Measurements from ENCODE around the gene HIGD1A. TPM values are rescaled to one million over a fixed set of nuclear protein-coding genes. Genes with fewer than 3 reads are reported as not detected.

HIGD1A gene
- total and polyA plus RNA-seq, 2 experiments from 2014 or later: 102 to 144 TPM

DNA sequence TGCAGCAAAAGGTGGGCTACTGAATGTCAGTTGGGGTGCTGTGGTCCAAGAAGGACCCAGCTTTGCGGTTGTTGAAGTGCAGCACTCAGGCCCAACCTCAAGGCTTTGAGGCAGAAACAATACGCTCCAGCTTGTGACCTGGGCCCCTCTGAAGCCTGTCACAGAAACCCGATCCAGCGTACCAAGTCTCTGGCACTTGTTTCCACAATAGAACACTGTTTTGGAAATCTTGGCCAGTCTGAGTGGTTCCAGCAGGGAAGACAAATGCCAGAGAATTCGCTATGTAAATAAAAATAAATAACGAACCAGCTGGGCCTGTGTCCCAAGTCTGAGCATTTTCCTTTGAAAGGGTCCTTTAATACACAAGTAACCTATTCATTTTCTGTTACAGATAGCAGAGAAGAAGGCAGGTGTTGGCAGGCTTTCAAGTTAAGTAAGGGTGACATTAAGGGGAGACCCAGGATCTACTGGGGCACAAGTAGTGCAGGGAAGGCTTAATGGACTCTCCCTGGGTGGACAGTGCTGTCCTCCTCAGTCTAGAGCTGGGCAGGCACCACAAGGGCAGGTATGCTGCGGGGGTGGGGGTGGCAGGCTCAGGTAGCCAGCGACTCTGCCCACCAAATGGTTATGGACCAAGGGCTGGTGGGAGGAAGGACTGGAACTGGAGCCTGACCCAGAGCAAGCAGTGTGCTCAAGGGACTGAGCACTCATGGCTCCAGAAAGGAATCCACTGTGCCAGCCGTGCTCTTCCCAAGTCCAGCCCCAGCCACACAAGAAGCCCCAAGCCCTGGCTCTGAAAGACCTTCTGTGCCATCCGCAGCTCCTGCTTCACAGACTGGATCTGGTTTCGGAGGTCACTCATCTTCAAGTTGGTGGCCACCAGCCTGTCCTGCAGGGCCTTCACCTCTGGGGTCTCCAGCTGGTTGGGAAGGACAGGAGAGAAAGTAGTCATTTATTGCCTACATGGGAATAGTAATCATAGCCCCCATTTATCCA, 57.5 kb downstream of the HIGD1A start:
- H3K4me3 ChIP-seq: no peak overlapping the region
- no peaks in the 10 kb centered on the region for H3K9me2 ChIP-seq (ENCODE audit: insufficient read depth)
- ATAC-seq (no peak), DNase-seq (ENCODE audit: low spot score) (no peak)
- Mint-ChIP-seq H3K4me1 (peaks cover 23% of the 10 kb centered on the region), H3K9me3 (no peaks in the 10 kb centered on the region), H3K36me3 (ENCODE audit: low read depth) (no peaks in the 10 kb centered on the region), H3K27me3 (ENCODE audit: insufficient read depth, low read depth, poor library complexity) (peaks cover 8% of the 10 kb centered on the region), H3K27ac (no peak overlapping the region), H3K4me3 (no peak overlapping the region)
- TF ChIP-seq EZH2 (IDR thresholded peaks at IDR 0.05; ENCODE audit: low read depth, unreplicated experiment): no peak
- TF ChIP-seq, protein P1, sequence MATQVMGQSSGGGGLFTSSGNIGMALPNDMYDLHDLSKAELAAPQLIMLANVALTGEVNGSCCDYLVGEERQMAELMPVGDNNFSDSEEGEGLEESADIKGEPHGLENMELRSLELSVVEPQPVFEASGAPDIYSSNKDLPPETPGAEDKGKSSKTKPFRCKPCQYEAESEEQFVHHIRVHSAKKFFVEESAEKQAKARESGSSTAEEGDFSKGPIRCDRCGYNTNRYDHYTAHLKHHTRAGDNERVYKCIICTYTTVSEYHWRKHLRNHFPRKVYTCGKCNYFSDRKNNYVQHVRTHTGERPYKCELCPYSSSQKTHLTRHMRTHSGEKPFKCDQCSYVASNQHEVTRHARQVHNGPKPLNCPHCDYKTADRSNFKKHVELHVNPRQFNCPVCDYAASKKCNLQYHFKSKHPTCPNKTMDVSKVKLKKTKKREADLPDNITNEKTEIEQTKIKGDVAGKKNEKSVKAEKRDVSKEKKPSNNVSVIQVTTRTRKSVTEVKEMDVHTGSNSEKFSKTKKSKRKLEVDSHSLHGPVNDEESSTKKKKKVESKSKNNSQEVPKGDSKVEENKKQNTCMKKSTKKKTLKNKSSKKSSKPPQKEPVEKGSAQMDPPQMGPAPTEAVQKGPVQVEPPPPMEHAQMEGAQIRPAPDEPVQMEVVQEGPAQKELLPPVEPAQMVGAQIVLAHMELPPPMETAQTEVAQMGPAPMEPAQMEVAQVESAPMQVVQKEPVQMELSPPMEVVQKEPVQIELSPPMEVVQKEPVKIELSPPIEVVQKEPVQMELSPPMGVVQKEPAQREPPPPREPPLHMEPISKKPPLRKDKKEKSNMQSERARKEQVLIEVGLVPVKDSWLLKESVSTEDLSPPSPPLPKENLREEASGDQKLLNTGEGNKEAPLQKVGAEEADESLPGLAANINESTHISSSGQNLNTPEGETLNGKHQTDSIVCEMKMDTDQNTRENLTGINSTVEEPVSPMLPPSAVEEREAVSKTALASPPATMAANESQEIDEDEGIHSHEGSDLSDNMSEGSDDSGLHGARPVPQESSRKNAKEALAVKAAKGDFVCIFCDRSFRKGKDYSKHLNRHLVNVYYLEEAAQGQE (IDR thresholded peaks at IDR 0.05; ENCODE audit: unreplicated experiment): no peak
- no peak for TF ChIP-seq ETS1 (IDR thresholded peaks at IDR 0.05)
- no peak for TF ChIP-seq NANOG (IDR thresholded peaks at IDR 0.05; ENCODE audit: borderline replicate concordance)
- no peak for TF ChIP-seq POLR2AphosphoS5 (IDR thresholded peaks at IDR 0.05; ENCODE audit: low read depth)
- no peak for TF ChIP-seq CREB1 (CRISPR knock-in tag; IDR thresholded peaks at IDR 0.05; ENCODE audit: low read depth)
- TF ChIP-seq, protein P2, sequence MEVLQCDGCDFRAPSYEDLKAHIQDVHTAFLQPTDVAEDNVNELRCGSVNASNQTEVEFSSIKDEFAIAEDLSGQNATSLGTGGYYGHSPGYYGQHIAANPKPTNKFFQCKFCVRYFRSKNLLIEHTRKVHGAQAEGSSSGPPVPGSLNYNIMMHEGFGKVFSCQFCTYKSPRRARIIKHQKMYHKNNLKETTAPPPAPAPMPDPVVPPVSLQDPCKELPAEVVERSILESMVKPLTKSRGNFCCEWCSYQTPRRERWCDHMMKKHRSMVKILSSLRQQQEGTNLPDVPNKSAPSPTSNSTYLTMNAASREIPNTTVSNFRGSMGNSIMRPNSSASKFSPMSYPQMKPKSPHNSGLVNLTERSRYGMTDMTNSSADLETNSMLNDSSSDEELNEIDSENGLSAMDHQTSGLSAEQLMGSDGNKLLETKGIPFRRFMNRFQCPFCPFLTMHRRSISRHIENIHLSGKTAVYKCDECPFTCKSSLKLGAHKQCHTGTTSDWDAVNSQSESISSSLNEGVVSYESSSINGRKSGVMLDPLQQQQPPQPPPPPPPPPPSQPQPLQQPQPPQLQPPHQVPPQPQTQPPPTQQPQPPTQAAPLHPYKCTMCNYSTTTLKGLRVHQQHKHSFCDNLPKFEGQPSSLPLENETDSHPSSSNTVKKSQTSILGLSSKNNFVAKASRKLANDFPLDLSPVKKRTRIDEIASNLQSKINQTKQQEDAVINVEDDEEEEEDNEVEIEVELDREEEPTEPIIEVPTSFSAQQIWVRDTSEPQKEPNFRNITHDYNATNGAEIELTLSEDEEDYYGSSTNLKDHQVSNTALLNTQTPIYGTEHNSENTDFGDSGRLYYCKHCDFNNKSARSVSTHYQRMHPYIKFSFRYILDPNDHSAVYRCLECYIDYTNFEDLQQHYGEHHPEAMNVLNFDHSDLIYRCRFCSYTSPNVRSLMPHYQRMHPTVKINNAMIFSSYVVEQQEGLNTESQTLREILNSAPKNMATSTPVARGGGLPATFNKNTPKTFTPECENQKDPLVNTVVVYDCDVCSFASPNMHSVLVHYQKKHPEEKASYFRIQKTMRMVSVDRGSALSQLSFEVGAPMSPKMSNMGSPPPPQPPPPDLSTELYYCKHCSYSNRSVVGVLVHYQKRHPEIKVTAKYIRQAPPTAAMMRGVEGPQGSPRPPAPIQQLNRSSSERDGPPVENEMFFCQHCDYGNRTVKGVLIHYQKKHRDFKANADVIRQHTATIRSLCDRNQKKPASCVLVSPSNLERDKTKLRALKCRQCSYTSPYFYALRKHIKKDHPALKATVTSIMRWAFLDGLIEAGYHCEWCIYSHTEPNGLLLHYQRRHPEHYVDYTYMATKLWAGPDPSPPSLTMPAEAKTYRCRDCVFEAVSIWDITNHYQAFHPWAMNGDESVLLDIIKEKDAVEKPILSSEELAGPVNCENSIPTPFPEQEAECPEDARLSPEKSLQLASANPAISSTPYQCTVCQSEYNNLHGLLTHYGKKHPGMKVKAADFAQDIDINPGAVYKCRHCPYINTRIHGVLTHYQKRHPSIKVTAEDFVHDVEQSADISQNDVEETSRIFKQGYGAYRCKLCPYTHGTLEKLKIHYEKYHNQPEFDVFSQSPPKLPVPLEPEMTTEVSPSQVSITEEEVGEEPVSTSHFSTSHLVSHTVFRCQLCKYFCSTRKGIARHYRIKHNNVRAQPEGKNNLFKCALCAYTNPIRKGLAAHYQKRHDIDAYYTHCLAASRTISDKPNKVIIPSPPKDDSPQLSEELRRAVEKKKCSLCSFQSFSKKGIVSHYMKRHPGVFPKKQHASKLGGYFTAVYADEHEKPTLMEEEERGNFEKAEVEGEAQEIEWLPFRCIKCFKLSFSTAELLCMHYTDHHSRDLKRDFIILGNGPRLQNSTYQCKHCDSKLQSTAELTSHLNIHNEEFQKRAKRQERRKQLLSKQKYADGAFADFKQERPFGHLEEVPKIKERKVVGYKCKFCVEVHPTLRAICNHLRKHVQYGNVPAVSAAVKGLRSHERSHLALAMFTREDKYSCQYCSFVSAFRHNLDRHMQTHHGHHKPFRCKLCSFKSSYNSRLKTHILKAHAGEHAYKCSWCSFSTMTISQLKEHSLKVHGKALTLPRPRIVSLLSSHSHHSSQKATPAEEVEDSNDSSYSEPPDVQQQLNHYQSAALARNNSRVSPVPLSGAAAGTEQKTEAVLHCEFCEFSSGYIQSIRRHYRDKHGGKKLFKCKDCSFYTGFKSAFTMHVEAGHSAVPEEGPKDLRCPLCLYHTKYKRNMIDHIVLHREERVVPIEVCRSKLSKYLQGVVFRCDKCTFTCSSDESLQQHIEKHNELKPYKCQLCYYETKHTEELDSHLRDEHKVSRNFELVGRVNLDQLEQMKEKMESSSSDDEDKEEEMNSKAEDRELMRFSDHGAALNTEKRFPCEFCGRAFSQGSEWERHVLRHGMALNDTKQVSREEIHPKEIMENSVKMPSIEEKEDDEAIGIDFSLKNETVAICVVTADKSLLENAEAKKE (CRISPR knock-in tag; IDR thresholded peaks at IDR 0.05): no peak
- TF ChIP-seq STAT1 (IDR thresholded peaks at IDR 0.05; ENCODE audit: unreplicated experiment): no peak
- no peak for TF ChIP-seq ZNF114 (CRISPR knock-in tag; IDR thresholded peaks at IDR 0.05)
- no peak for TF ChIP-seq JUNB (IDR thresholded peaks at IDR 0.05; ENCODE audit: unreplicated experiment)
- H3K36me3 ChIP-seq (ENCODE audit: insufficient read depth): no peaks in the 10 kb centered on the region
- no peaks in the 10 kb centered on the region for H4K20me1 ChIP-seq (replicated peaks; ENCODE audit: insufficient read depth)
- H2AFZ ChIP-seq: no peak overlapping the region
- no peak overlapping the region for H3K4me2 ChIP-seq
- no peaks in the 10 kb centered on the region for H3K27me3 ChIP-seq (ENCODE audit: insufficient read depth)
- H3F3A ChIP-seq (replicated peaks; ENCODE audit: low read depth): no peaks in the 10 kb centered on the region
- H3K79me2 ChIP-seq (replicated peaks; ENCODE audit: insufficient read depth): no peaks in the 10 kb centered on the region
- no peaks in the 10 kb centered on the region for H3K4me1 ChIP-seq (ENCODE audit: insufficient read depth)
- no peak overlapping the region for H3K27ac ChIP-seq (ENCODE audit: low read depth)
